Measurements from ENCODE around the gene SELE.

The SELE gene

GRCh38 chr1:169682071-169682470 lies 51.8 kb downstream of the SELE start:
- no peak for DNase-seq

- no peak for DNase-seq
Observed at GRCh38 chr1:169681140-169681539, 52.7 kb downstream of the SELE start.

GRCh38 chr1:169680377-169681019 lies 53.4 kb downstream of the SELE start:
- peak; percentile 47 to 57 for DNase-seq

- DNase-seq, result no peak
Observed at GRCh38 chr1:169679692-169680091, 54.2 kb downstream of the SELE start.

GRCh38 chr1:169676001-169676400 lies 57.9 kb downstream of the SELE start:
- DNase-seq, result no peak

Measured in CD4-positive, alpha-beta T cell treated with Interferon alpha-2 for 1 hour (primary cell).